ENCODE results near the gene DNAH8.
"Not testable (repeated sequence)": the region's sequence is repeated elsewhere in the genome, so short reads cannot be mapped to it uniquely, and the experiment has no call there.

Gene DNAH8

GRCh38 chr6:38796006-38796405 lies 80.9 kb downstream of the DNAH8 start:
- DNase-seq (ENCODE audit: low read depth in 2 of 2), result no peak

GRCh38 chr6:38796437-38796836 lies 81.3 kb downstream of the DNAH8 start:
- DNase-seq (ENCODE audit: low read depth in 2 of 2), result not testable (repeated sequence)

DNA sequence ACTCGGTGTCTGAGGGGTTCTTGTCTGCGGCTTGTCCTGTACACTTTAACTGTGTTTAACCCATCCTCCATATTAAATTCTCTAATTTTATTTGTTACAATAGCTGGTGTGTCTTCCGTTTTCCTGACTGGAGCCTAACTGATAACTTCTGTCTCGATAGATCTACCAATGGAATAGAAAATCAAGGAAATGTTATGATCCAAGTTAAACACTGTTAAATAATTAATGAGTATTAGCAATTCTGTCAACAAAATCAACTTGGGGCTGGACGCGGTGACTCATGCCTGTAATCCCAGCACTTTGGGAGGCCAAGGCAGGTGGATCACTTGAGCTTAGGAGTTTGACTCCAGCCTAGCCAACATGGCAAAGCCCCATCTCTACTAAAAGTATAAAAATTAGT lies 81.7 kb downstream of the DNAH8 start:
- no peak for DNase-seq (ENCODE audit: low read depth in 2 of 2)

GRCh38 chr6:38797391-38797790 lies 82.3 kb downstream of the DNAH8 start:
- DNase-seq (ENCODE audit: low read depth in 2 of 2), result no peak

DNA sequence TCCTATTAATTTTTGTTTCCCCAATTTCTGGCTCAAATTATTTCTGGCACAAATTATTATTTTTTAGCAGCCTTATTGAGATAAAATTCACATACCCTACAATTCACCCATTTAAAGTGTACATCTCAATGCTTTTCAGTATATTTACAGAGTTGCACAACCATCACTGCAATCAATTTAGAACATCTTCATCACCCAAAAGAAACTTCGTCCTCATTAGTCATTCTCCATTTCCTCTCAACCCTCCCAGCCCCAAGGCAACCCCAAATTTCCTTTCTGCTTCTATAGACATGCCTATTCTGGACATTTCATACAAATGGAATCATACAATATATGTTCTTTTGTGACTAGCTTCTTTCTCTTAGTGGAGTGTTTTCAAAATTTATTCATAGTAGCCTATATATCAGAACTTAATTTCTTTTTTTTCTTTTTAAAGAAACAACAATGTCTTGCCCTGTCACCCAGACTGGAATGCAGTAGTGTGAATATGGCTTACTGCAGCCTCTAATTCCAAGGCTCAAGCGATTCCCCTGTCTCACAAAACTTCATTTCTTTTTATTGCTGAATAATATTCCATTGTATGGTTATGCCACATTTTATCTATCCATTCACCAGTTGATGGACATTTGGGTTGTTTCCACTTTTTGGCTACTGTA lies 84.5 kb downstream of the DNAH8 start:
- DNase-seq (ENCODE audit: low read depth in 2 of 2), result no peak

- no peak for DNase-seq (ENCODE audit: low read depth in 2 of 2)
Measured at GRCh38 chr6:38801305-38801704, 86.2 kb downstream of the DNAH8 start.

DNA sequence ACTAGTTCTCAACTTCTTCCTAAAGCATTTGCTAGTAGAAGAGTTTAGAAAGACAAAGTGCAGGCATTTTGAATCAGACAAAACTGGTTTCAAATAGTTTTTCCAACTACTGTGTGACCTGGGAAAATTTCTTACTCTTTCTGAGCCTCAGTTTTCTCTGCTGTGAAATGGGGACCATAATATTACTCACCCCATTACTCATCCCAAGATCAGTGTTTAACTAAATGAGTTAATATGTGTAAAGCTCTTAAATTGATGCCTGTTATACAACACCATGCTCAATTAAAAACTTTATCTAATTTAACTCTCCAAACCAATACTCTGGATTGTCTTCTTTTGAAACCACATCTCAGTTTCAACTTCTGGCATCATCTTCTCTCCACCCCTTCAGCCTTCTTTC lies 87.4 kb downstream of the DNAH8 start:
- no peak for DNase-seq (ENCODE audit: low read depth in 2 of 2)

DNA sequence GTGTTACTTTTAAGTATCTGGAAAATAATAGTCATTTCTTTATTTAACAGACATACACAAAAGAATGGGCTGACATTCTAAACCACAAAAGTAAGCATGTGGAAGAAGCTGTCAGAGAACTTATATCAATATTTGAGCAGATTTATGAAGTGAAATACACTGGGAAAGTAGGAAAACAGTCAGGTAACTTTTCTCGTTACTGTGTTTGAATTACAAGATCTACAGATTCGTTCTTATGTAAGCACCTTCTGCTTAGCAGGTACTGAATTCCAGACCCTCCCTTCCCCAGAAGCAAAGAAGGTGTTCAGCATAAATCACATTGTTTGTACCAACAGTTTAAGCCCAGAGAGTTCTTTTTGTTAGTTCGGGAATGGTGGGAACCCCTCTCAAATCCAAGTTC lies 88.0 kb downstream of the DNAH8 start:
- no peak for DNase-seq (ENCODE audit: low read depth in 2 of 2)

GRCh38 chr6:38804358-38804757 lies 89.2 kb downstream of the DNAH8 start:
- DNase-seq (ENCODE audit: low read depth in 2 of 2), result no peak

GRCh38 chr6:38805127-38805655 lies 90.1 kb downstream of the DNAH8 start:
- DNase-seq (ENCODE audit: low read depth in 2 of 2), result no peak

DNA sequence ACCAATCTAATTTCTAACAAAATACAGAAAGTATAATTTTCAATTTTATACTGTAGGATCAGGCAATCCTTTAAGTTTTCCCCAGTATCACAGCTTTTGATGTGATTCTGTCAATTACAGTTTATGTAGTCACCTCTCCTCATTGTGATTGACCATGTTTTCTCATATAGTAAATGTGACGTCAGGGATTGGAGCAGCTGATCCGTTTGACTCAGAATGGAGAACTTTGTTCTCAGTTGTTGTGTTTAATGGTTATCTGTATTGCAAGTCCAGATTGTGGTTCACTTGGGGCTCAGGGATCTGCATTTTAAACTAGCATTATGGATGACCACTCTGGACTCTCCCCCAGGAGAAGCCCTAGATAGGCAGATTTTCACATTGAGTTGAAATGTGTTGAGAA lies 90.6 kb downstream of the DNAH8 start:
- no peak for DNase-seq (ENCODE audit: low read depth in 2 of 2)

- DNase-seq (ENCODE audit: low read depth in 2 of 2), result no peak
Measured at GRCh38 chr6:38806271-38806670, 91.2 kb downstream of the DNAH8 start.

DNA sequence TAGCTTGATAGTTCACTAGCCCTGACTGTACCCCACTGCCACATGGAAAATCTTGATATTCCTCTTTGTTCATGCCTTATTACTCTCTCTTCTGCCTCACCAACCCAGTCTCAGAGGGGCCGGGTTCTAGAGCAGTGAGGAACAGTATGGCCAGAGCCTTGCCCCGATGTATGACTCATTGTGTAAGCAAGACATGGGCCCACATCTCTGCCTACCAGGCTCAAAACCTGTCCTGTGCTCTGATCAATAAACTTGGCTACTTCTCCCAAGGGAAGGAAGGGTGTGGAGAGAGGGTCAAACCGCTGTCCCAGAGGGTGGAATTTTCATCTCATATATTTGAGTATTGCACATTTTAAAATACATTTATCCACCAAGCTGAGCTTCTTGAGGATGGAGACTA lies 91.7 kb downstream of the DNAH8 start:
- DNase-seq (ENCODE audit: low read depth in 2 of 2), result no peak

DNA sequence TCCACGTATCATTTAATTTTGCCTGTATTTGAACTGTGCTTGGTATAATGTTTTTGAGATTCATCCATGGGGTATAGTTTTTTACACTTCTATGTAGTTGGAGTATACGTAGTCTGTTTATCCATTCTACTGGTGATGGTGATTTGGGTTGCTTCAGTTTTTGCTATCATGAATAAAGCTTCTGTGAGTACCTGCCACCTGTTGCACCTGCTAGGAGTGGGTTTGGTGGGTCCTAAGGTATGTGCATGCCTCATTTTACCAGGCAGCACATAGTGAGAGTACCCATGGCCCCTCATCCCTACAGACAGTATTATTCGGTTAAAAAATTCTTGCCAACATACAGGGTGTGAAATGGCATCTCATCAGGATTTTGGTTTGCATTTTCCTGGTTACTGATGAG lies 92.9 kb downstream of the DNAH8 start:
- DNase-seq (ENCODE audit: low read depth in 2 of 2), result no peak

- no peak for DNase-seq (ENCODE audit: low read depth in 2 of 2)
Measured at GRCh38 chr6:38813041-38813823, 98.1 kb downstream of the DNAH8 start.

- DNase-seq (ENCODE audit: low read depth in 2 of 2), result no peak
Measured at GRCh38 chr6:38814761-38815160, 99.7 kb downstream of the DNAH8 start.

DNA sequence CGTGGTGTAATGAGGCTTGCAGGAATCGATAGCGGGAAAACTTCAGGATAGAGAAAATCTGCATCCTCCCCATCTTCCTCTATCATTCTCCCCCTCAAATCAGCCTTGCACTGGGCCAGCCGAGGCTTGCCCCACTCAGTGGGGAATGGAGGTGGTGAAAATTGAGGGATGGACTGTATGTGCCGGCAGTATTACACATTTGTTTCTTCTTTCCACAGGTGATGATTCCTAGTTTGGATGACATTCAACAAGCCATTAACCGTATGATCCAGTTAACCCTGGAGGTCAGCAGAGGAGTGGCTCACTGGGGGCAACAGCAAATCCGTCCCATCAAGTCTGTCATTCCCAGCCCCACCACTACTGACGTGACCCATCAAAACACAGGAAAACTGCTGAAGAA lies 100.1 kb downstream of the DNAH8 start:
- DNase-seq (ENCODE audit: low read depth in 2 of 2), result no peak

- DNase-seq (ENCODE audit: low read depth in 2 of 2), result no peak
Measured at GRCh38 chr6:38818691-38819090, 103.6 kb downstream of the DNAH8 start.

DNA sequence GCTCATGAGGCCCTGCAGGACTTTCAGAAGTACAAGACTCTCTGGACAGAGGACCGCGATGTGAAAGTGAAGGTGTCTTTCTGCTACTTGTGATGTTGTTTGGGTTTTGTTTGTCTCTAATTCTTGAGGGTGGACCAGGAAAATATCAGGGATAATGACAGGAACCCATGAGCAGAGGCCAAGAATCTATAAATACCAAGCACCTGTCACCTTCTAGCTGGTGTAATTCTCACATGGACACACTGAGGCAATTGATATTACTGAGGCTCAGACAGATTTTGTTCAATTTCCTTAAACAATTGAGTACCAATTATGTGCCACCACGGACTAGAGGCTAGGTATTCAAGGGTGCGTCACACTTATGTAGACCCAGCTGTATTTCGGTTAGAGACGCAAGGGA lies 107.9 kb downstream of the DNAH8 start:
- DNase-seq (ENCODE audit: low read depth in 2 of 2), result no peak

- DNase-seq (ENCODE audit: low read depth in 2 of 2), result no peak
Measured at GRCh38 chr6:38824243-38824894, 109.3 kb downstream of the DNAH8 start.

- DNase-seq (ENCODE audit: low read depth in 2 of 2), result no peak
Measured at GRCh38 chr6:38827024-38827423, 111.9 kb downstream of the DNAH8 start.

DNA sequence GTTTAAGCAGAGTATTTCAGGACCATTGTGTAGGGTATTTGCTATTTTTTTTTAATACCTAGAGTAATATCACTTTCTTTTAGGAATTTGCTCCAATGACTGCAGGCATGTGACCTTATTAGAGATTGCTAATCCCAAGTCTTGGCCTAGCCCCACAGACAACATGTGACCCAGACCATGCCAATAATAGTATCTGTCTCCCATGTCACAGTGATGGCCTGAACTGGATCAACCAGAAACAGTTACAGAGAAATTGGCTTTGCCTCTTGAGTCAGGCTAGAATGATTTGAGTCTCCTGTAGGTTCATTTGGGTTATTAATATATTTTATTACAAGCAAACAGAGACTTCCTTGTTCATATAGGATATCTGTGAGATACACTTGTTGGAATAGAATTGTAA lies 116.8 kb downstream of the DNAH8 start:
- DNase-seq (ENCODE audit: low read depth in 2 of 2), result no peak

DNA sequence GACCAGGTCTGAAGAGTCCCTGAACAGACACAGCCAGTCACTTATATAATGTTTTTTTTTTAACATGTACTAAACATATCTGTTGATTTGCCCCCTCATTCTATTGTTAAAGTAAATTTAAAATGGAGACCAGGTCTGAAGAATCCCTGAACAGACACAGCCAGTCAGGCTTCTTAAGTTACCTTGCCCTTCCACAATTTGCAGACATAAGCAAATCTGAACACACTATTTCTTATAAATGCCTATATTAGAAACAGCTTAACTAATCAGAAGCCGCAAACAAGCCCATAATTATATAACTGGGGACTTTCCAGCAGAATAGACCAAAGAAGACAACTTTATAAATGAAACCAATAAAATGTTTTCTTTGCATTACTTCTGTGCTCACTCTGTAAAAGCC lies 118.2 kb downstream of the DNAH8 start:
- DNase-seq (ENCODE audit: low read depth in 2 of 2), result no peak

Measured in stimulated activated CD8-positive, alpha-beta memory T cell treated with anti-CD3 and anti-CD28 coated beads, Interleukin-15, amount 100 ng/mL, for 4 hours (primary cell).